Suprapubic skin (tissue), 4 donors: ENCODE measurements around the gene TBC1D22A. TPM values are rescaled to one million over a fixed set of nuclear protein-coding genes. Genes with fewer than 3 reads are reported as not detected.

Experiments used
- DNase-seq, 2 donors: peaks; one replicate each; pipeline ENCODE4 v3.0.0-alpha.2; 2019; ENCODE audit warnings: low spot score in 2 of 2
- H3K27ac ChIP-seq: fragments of 200-600 bp; sonication (generic); one replicate; pipeline ENCODE4 v1.5.1; 2019
- H3K27me3 ChIP-seq: fragments of 200-600 bp; sonication (generic); one replicate; pipeline ENCODE4 v1.5.1; 2019
- H3K36me3 ChIP-seq: fragments of 200-600 bp; sonication (generic); one replicate; pipeline ENCODE4 v1.5.1; 2019
- H3K4me1 ChIP-seq: fragments of 200-600 bp; sonication (generic); one replicate; pipeline ENCODE4 v1.5.1; 2019
- H3K4me3 ChIP-seq: fragments of 200-600 bp; sonication (generic); one replicate; pipeline ENCODE4 v1.5.1; 2019; ENCODE audit warnings: mild to moderate bottlenecking
- H3K9me3 ChIP-seq: fragments of 200-600 bp; sonication (generic); one replicate; pipeline ENCODE4 v1.5.1; 2019
- CTCF ChIP-seq, 2 donors: fragments of 200-600 bp in 1 of 2; fragments of 450-650 bp in 1 of 2; sonication (generic) in 1 of 2; IDR thresholded peaks; one replicate each; pipeline ENCODE4 v1.5.1; 2016 to 2019; ENCODE audit warnings: antibody characterized with exemption in 2 of 2, mild to moderate bottlenecking in 1 of 2, moderate library complexity in 1 of 2
- EP300 ChIP-seq: sonication (generic); formaldehyde crosslinking; IDR thresholded peaks from one replicate; pipeline ENCODE4 v1.6.1; 2017; ENCODE audit warnings: antibody characterized with exemption
- POLR2A ChIP-seq, 2 donors: fragments of 450-650 bp; IDR thresholded peaks; one replicate each; pipeline ENCODE4 v1.6.1; 2017; ENCODE audit warnings: antibody characterized with exemption in 2 of 2, mild to moderate bottlenecking in 2 of 2, moderate library complexity in 2 of 2
- POLR2AphosphoS5 ChIP-seq, 3 donors: sonication (generic); formaldehyde crosslinking; IDR thresholded peaks; one replicate each; pipeline ENCODE4 v1.6.1; 2017; ENCODE audit warnings: antibody characterized with exemption in 3 of 3
- WGBS: methylation state at CpG from one replicate; pipeline ENCODE4 v1.1.5; 2018; 5-methylcytosine and 5-hydroxymethylcytosine counted together
- total RNA-seq, 4 donors: library from RNA; depleted of rRNA; stranded (reverse); fragments of >200 nt; gene quantifications; one replicate each; pipeline ENCODE4 v1.1.0, GENCODE V29; 2016

Gene TBC1D22A
- total RNA-seq, 4 donors from 2014 or later: 24.8 to 43.2 (median 35.4) TPM

- DNase-seq: no peak
- Histone ChIP-seq H3K36me3 (peaks cover 17% of the 10 kb centered on the region), H3K4me1 (peaks cover 17% of the 10 kb centered on the region), H3K27ac (no peak overlapping the region), H3K9me3 (no peaks in the 10 kb centered on the region), H3K27me3 (no peaks in the 10 kb centered on the region), H3K4me3 (no peak overlapping the region)
- TF ChIP-seq POLR2AphosphoS5 (IDR thresholded peaks at IDR 0.05) (no peak), CTCF (IDR thresholded peaks at IDR 0.05) (no peak), EP300 (no peak), POLR2A (IDR thresholded peaks at IDR 0.05) (no peak)
- 99% methylated on average over 6 of the region's 6 CpGs for WGBS
Observed at GRCh38 chr22:46849101-46849500, 86.7 kb downstream of the TBC1D22A start.

DNA sequence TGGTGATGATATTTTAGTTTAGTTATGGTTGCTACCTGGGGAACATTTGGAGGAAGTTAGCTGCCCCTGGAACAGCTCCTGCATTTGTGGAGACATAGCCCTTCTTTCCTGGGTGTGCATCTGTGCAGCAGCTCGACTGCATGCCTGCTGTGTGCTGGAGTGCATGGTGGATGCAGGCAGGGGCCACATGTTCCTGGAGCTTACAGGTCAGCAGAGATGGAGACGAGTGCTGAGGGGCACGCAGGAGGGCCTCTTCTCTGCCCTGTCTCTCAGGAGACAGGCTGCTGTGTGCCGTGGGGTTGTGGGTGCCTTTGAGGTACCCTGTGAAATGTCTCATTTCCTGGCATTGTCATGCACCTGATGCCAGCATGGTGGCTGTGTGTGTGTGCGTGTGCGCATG lies 87.5 kb downstream of the TBC1D22A start:
- WGBS: 92% methylated on average over 5 of the region's 6 CpGs
- peaks cover 17% of the 10 kb centered on the region for H3K36me3 ChIP-seq
- no peak overlapping the region for H3K27ac ChIP-seq
- no peak overlapping the region for H3K4me3 ChIP-seq
- DNase-seq: no peak
- H3K27me3 ChIP-seq: no peaks in the 10 kb centered on the region
- peaks cover 10% of the 10 kb centered on the region for H3K4me1 ChIP-seq
- no peak for TF ChIP-seq CTCF (IDR thresholded peaks at IDR 0.05)
- TF ChIP-seq EP300: no peak
- TF ChIP-seq POLR2A (IDR thresholded peaks at IDR 0.05): no peak
- no peak for TF ChIP-seq POLR2AphosphoS5 (IDR thresholded peaks at IDR 0.05)
- no peaks in the 10 kb centered on the region for H3K9me3 ChIP-seq

- H3K27me3 ChIP-seq: no peaks in the 10 kb centered on the region
- DNase-seq: no peak
- no peak for TF ChIP-seq POLR2AphosphoS5 (IDR thresholded peaks at IDR 0.05)
- TF ChIP-seq CTCF (IDR thresholded peaks at IDR 0.05): no peak
- TF ChIP-seq POLR2A (IDR thresholded peaks at IDR 0.05): no peak
- no peak for TF ChIP-seq EP300
- H3K36me3 ChIP-seq: peaks cover 17% of the 10 kb centered on the region
- no peaks in the 10 kb centered on the region for H3K4me1 ChIP-seq
- H3K9me3 ChIP-seq: no peaks in the 10 kb centered on the region
- 96% methylated on average over 5 of the region's 9 CpGs for whole genome bisulfite sequencing
- no peak overlapping the region for H3K4me3 ChIP-seq
- H3K27ac ChIP-seq: no peak overlapping the region
Observed at GRCh38 chr22:46851311-46851710, 88.9 kb downstream of the TBC1D22A start.

DNA sequence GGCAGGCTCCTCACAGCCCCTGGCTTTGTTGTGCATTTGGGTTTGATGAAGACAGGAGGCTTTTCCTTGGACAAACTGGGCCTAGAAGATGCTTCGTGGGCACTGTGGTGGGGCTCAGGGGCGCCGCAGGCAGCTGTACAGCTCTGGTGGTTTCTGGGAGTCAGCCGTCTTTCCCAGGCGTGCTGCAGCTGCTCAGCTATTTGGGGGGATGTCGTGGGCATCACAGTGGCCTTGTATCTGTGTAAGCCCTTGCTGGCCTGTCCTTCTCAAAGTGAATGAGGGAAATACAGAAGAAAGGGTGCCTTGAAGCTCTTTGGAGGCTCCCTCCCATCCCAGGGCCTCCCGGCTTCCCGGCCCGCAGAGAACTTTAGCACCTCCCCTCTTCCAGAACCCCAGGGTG lies 89.5 kb downstream of the TBC1D22A start:
- 87% methylated on average over 7 of the region's 9 CpGs for WGBS
- Histone ChIP-seq H3K9me3 (no peaks in the 10 kb centered on the region), H3K27ac (no peak overlapping the region), H3K36me3 (peaks cover 17% of the 10 kb centered on the region), H3K4me1 (no peaks in the 10 kb centered on the region), H3K27me3 (no peaks in the 10 kb centered on the region), H3K4me3 (no peak overlapping the region)
- DNase-seq: no peak
- TF ChIP-seq POLR2AphosphoS5 (IDR thresholded peaks at IDR 0.05) (no peak), CTCF (IDR thresholded peaks at IDR 0.05) (no peak), POLR2A (IDR thresholded peaks at IDR 0.05) (no peak), EP300 (no peak)

DNA sequence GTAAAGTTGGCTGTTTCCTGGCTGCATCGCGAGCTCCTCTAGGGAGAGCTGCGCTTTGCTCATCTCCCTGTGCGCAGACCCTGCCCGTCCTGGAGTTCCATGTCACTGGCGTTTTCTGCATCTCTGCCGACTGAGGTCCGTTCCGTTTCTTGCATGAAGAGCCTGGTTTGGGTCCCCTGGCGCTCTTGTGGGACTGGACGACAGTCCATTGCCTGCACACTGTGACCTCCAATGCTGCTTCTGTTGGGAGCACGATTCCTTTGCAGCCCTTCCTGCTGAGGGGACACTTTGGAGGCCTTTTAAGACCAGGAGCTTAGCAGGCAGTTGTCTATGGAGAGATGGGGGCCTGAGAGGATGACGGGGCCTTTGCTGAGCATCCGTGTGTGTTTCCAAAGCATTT lies 90.3 kb downstream of the TBC1D22A start:
- WGBS: 98% methylated on average over 13 of the region's 14 CpGs
- Histone ChIP-seq H3K9me3 (no peaks in the 10 kb centered on the region), H3K27ac (no peak overlapping the region), H3K4me3 (no peak overlapping the region), H3K36me3 (peaks cover 17% of the 10 kb centered on the region), H3K27me3 (no peaks in the 10 kb centered on the region), H3K4me1 (no peaks in the 10 kb centered on the region)
- DNase-seq: no peak
- no peak for TF ChIP-seq POLR2A (IDR thresholded peaks at IDR 0.05)
- TF ChIP-seq POLR2AphosphoS5 (IDR thresholded peaks at IDR 0.05): no peak
- no peak for TF ChIP-seq CTCF (IDR thresholded peaks at IDR 0.05)
- TF ChIP-seq EP300: no peak
